Body of pancreas (tissue), 4 donors: ENCODE results near the gene LHFPL6.

Source experiments
- POLR2A ChIP-seq, 3 donors: fragments of 450-650 bp; IDR thresholded peaks; one replicate each; pipeline ENCODE4 v1.6.1; 2016; ENCODE audit warnings: antibody characterized with exemption in 3 of 3, mild to moderate bottlenecking in 2 of 3
- TF ChIP-seq, protein P1 (sequence below), 7 experiments: fragments of 450-650 bp in 4 of 7; fragments of 200-600 bp in 3 of 7; sonication (generic) in 3 of 7; IDR thresholded peaks; one replicate each; pipeline ENCODE4 v1.5.1; 2016 to 2019; ENCODE audit warnings: antibody characterized with exemption in 7 of 7

DNA sequence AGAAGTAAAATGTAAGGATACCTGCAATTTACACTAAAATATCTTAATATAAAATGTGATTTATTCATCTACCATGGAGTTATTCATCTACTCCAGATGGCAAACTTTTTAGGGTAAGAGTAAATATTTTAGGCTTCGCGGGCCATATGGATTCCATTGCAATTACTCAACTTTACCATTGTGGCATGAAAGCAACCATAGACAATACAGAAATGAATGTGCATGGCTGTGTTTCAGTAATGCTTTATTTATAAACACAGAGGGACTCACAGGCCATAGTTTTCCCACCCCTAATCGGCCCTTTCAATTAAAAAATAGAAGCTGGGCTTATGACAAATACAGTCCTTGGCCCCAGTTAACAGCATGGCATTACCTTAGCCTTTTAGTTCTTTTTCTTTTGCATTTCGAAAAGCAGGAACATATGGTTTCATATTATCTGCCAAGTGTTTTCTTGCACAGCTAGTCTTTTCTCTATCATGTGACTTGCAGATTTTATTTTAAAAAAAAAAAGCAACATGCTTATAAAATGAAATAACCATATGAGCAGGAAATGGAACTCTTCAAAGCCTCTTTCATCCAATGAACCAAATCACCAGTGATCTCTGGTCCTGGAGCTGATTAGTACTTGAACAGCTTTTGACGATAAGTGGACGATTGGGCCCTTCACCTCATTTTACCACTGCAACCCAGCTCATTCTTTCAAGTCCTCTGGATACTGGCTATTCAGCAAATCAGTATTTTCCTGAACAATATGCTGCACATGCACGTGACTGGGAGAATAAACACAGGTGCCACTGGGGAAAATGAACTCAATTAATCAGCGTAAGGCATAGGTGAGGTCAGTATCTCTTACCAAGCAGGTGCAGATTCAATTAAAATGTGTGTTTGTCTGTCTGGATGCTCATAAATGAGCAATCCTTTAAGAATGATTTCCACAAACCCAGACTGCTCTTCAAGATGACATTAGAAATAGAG, 63.9 kb downstream of the LHFPL6 start:
- TF ChIP-seq, protein P1, sequence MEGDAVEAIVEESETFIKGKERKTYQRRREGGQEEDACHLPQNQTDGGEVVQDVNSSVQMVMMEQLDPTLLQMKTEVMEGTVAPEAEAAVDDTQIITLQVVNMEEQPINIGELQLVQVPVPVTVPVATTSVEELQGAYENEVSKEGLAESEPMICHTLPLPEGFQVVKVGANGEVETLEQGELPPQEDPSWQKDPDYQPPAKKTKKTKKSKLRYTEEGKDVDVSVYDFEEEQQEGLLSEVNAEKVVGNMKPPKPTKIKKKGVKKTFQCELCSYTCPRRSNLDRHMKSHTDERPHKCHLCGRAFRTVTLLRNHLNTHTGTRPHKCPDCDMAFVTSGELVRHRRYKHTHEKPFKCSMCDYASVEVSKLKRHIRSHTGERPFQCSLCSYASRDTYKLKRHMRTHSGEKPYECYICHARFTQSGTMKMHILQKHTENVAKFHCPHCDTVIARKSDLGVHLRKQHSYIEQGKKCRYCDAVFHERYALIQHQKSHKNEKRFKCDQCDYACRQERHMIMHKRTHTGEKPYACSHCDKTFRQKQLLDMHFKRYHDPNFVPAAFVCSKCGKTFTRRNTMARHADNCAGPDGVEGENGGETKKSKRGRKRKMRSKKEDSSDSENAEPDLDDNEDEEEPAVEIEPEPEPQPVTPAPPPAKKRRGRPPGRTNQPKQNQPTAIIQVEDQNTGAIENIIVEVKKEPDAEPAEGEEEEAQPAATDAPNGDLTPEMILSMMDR (IDR thresholded peaks at IDR 0.05): no peak
- no peak for TF ChIP-seq POLR2A (IDR thresholded peaks at IDR 0.05)
